HCT116 (cell line): ENCODE data around the gene BTNL8.

ENCODE experiments used
- CTCF ChIP-seq, 3 experiments: fragments of 200-600 bp in 1 of 3; sonication (generic) in 1 of 3; IDR thresholded peaks in 2 of 3; conservative IDR thresholded peaks in 1 of 3; 2 replicates each; pipeline ENCODE4 v1.5.1; 2012 to 2017; ENCODE audit warnings: low read depth in 2 of 3, low read length in 2 of 3, antibody characterized with exemption in 1 of 3, borderline replicate concordance in 1 of 3, control low read depth in 1 of 3, mild to moderate bottlenecking in 1 of 3, mixed read lengths in 1 of 3, mixed run types in 1 of 3, moderate library complexity in 1 of 3; ENCODE audit not compliant: insufficient read depth in 1 of 3
- EGR1 ChIP-seq: IDR thresholded peaks from 2 replicates; pipeline ENCODE4 v1.6.1; 2012; ENCODE audit warnings: low read depth
- EZH2 ChIP-seq: fragments of 200-600 bp; sonication (generic); IDR thresholded peaks from 2 replicates; pipeline ENCODE4 v1.6.1; 2017; ENCODE audit warnings: antibody characterized with exemption, mixed run types
- EZH2phosphoT487 ChIP-seq: fragments of 200-600 bp; IDR thresholded peaks from 2 replicates; pipeline ENCODE4 v1.6.1; 2018; ENCODE audit warnings: antibody characterized with exemption, borderline replicate concordance
- JUND ChIP-seq: IDR thresholded peaks from 2 replicates; pipeline ENCODE4 v1.6.1; 2012
- MAX ChIP-seq: IDR thresholded peaks from 2 replicates; pipeline ENCODE4 v1.6.1; 2012
- POLR2A ChIP-seq: IDR thresholded peaks from 2 replicates; pipeline ENCODE4 v1.7.0; 2011; ENCODE audit warnings: borderline replicate concordance; ENCODE audit not compliant: insufficient read depth, insufficient read length; ENCODE audit errors: extremely low read depth
- POLR2AphosphoS5 ChIP-seq: IDR thresholded peaks from 2 replicates; pipeline ENCODE4 v1.6.1; 2011; ENCODE audit warnings: mild to moderate bottlenecking, low read depth, low read length, moderate library complexity
- RAD21 ChIP-seq: IDR thresholded peaks from 2 replicates; pipeline ENCODE4 v1.6.1; 2012; ENCODE audit warnings: low read depth, mild to moderate bottlenecking
- TCF7L2 ChIP-seq: IDR thresholded peaks from 2 replicates; pipeline ENCODE4 v1.7.0; 2011; ENCODE audit warnings: borderline replicate concordance, inconsistent platforms; ENCODE audit not compliant: insufficient read depth, insufficient read length; ENCODE audit errors: extremely low read depth

GRCh38 chr5:180915924-180916323 lies 17.0 kb downstream of the BTNL8 start:
- TF ChIP-seq CTCF (IDR thresholded peaks at IDR 0.05 in 2 of 3, conservative IDR thresholded peaks at IDR 0.05 in 1 of 3; ENCODE audit: borderline replicate concordance in 1 of 3, insufficient read depth in 1 of 3, low read depth in 2 of 3, low read length in 2 of 3), result no peak
- TF ChIP-seq JUND, result no peak
- TF ChIP-seq MAX, result no peak
- TF ChIP-seq EZH2, result no peak
- no peak for TF ChIP-seq TCF7L2
- TF ChIP-seq POLR2A, result no peak
- TF ChIP-seq EGR1, result no peak
- TF ChIP-seq POLR2AphosphoS5, result no peak
- TF ChIP-seq EZH2phosphoT487, result no peak
- TF ChIP-seq RAD21, result no peak
